Fibroblast of lung (primary cell): ENCODE results near the gene THOP1. TPM values are rescaled to one million over a fixed set of nuclear protein-coding genes. Genes with fewer than 3 reads are reported as not detected.

Source experiments
- DNase-seq, 2 donors: peaks; one replicate each; pipeline versions ENCODE4 v3.0.0 to v3.0.0-alpha.2; 2010; ENCODE audit warnings: low read depth in 2 of 2
- H2AFZ ChIP-seq: 2 replicates; pipeline ENCODE4 v1.5.1; 2012; ENCODE audit warnings: low read length, control low read depth, inconsistent platforms
- H3K27ac ChIP-seq: 2 replicates; pipeline ENCODE4 v1.5.1; 2011; ENCODE audit warnings: low read length, control low read depth; ENCODE audit not compliant: insufficient read depth
- H3K27me3 ChIP-seq: 2 replicates; pipeline ENCODE4 v1.5.1; 2011; ENCODE audit warnings: mild to moderate bottlenecking, low read length; ENCODE audit not compliant: control insufficient read depth, insufficient read depth
- H3K36me3 ChIP-seq: 2 replicates; pipeline ENCODE4 v1.5.1; 2011; ENCODE audit warnings: low read length; ENCODE audit not compliant: control insufficient read depth, insufficient read depth
- H3K4me1 ChIP-seq: 2 replicates; pipeline ENCODE4 v1.5.1; 2011; ENCODE audit warnings: low read length; ENCODE audit not compliant: control insufficient read depth, insufficient read depth; ENCODE audit errors: extremely low read depth
- H3K4me2 ChIP-seq: 2 replicates; pipeline ENCODE4 v1.5.1; 2011; ENCODE audit warnings: low read length, control low read depth; ENCODE audit not compliant: insufficient read depth; ENCODE audit errors: extremely low read depth
- H3K4me3 ChIP-seq, 4 experiments: fragments of 200-600 bp in 1 of 4; sonication (generic) in 1 of 4; replicated peaks in 1 of 4; 2 replicates each; pipeline ENCODE4 v1.5.1; 2011 to 2016; ENCODE audit warnings: low read length in 4 of 4, low read depth in 3 of 4, mild to moderate bottlenecking in 3 of 4, control low read depth in 2 of 4, inconsistent platforms in 1 of 4, mixed read lengths in 1 of 4; ENCODE audit not compliant: insufficient read depth in 1 of 4; ENCODE audit errors: control extremely low read depth in 1 of 4
- H3K79me2 ChIP-seq: 2 replicates; pipeline ENCODE4 v1.5.1; 2012; ENCODE audit warnings: mild to moderate bottlenecking, low read length, inconsistent platforms; ENCODE audit not compliant: control insufficient read depth, insufficient read depth
- H3K9ac ChIP-seq: 2 replicates; pipeline ENCODE4 v1.5.1; 2011; ENCODE audit warnings: mild to moderate bottlenecking, low read length, control low read depth; ENCODE audit not compliant: insufficient read depth
- H3K9me3 ChIP-seq: 2 replicates; pipeline ENCODE4 v1.5.1; 2012; ENCODE audit warnings: low read depth, low read length; ENCODE audit not compliant: control insufficient read depth, insufficient read depth
- H4K20me1 ChIP-seq: 2 replicates; pipeline ENCODE4 v1.5.1; 2011; ENCODE audit warnings: low read length; ENCODE audit not compliant: control insufficient read depth, insufficient read depth; ENCODE audit errors: extremely low read depth
- CTCF ChIP-seq, 2 donors: IDR thresholded peaks in 1 of 2; conservative IDR thresholded peaks in 1 of 2; 1 replicate in 1 of 2; 2 replicates in 1 of 2; pipeline ENCODE4 v1.5.1; 2011 to 2012; ENCODE audit warnings: low read length in 2 of 2, control low read depth in 1 of 2, inconsistent platforms in 1 of 2, low read depth in 1 of 2, mild to moderate bottlenecking in 1 of 2
- EZH2 ChIP-seq: IDR thresholded peaks from 2 replicates; pipeline ENCODE4 v1.5.1; 2012; ENCODE audit warnings: low read length, control low read depth, mild to moderate bottlenecking; ENCODE audit errors: missing control alignments
- polyA plus RNA-seq, 2 donors: library from polyadenylated mRNA; depleted of rRNA in 1 of 2; stranded (reverse) in 1 of 2; unstranded in 1 of 2; fragments of >200 nt; gene quantifications; 2 replicates each; pipeline ENCODE4 v1.2.1, GENCODE V29; 2011 to 2012; ENCODE audit warnings: missing spikeins in 1 of 2
- total RNA-seq: library from RNA; depleted of rRNA; stranded (reverse); fragments of >200 nt; gene quantifications from 2 replicates; pipeline ENCODE4 v1.2.1, GENCODE V29; 2014

The THOP1 gene
- total and polyA plus RNA-seq, 2 donors (not counting 1 experiment from before 2014, with no cell fraction given), result 23.6 to 49.5 TPM

DNA sequence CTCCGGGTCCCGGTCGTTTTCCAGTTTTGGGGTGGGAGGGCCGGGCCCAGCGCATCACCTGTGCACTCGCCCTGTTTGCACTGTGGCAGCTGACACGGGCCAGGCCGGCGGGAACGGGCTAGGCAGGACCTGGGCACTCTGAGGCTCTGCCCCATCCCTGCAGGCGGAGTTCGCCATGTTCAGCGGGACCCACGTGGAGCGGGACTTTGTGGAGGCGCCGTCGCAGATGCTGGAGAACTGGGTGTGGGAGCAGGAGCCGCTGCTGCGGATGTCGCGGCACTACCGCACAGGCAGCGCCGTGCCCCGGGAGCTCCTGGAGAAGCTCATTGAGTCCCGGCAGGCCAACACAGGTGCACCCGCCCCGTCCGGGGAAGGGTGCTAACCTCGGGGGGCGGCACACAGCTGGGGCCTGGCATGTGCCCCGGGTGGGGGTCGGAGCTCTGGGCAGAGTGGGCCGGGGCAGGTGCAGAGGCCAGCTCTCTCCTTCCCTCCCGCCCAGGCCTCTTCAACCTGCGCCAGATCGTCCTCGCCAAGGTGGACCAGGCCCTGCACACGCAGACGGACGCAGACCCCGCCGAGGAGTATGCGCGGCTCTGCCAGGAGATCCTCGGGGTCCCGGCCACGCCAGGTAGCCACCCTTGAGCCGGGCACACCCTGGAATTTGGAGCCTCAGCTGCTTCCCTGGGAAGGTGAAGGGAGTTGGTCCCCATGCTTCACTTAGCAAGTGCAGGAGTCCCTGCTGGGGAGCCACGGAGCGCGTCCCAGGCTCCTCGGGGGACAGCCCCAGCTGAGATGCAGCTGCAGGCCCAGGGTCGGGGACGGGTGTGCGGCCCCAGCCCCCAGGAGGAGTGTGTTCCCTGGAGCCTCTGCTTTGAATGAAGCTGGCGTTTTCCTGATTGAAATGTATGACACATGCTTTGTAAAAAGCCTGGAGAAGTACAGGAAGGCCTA, 25.1 kb downstream of the THOP1 start:
- Histone ChIP-seq H4K20me1 (no peaks in the 10 kb centered on the region), H3K79me2 (no peaks in the 10 kb centered on the region), H3K4me1 (no peaks in the 10 kb centered on the region), H3K4me3 (no peak overlapping the region), H3K27me3 (no peaks in the 10 kb centered on the region), H3K36me3 (peaks cover 15% of the 10 kb centered on the region), H3K27ac (no peak overlapping the region), H3K9ac (no peak overlapping the region), H3K9me3 (no peaks in the 10 kb centered on the region), H2AFZ (no peak overlapping the region), H3K4me2 (no peak overlapping the region)
- no peak for TF ChIP-seq CTCF (conservative IDR thresholded peaks at IDR 0.05 in 1 of 2, IDR thresholded peaks at IDR 0.05 in 1 of 2; ENCODE audit: low read depth in 1 of 2, low read length in 2 of 2)
- TF ChIP-seq EZH2, result no peak
- DNase-seq, result no peak

DNA sequence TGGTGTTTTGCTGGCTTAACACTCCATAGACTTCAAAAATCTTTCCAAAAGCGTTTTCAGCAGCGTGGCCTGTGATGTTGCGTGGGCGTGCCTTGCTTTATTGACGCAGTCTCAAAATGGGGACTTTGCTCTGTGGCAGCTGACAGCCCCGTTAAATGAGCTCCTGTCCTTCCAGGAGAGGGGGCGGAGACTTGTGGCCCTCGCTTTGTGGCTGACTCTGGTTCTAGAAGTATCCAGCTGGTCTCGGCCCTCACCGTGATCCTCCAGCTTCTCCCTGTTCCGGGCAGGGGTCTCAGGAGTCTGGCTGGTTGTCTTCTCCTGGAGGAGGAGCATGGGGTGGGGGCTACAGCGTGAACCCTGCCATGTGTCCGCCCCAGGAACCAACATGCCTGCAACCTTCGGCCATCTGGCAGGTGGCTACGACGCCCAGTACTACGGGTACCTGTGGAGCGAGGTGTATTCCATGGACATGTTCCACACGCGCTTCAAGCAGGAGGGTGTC, 26.0 kb downstream of the THOP1 start:
- Histone ChIP-seq H2AFZ (no peak overlapping the region), H3K79me2 (no peaks in the 10 kb centered on the region), H3K27ac (no peak overlapping the region), H3K4me2 (no peak overlapping the region), H3K9me3 (no peaks in the 10 kb centered on the region), H3K4me3 (no peak overlapping the region), H3K9ac (no peak overlapping the region), H3K4me1 (no peaks in the 10 kb centered on the region), H3K36me3 (peaks cover 14% of the 10 kb centered on the region), H3K27me3 (no peaks in the 10 kb centered on the region), H4K20me1 (no peaks in the 10 kb centered on the region)
- no peak for DNase-seq
- TF ChIP-seq CTCF (conservative IDR thresholded peaks at IDR 0.05 in 1 of 2, IDR thresholded peaks at IDR 0.05 in 1 of 2; ENCODE audit: low read depth in 1 of 2, low read length in 2 of 2) (no peak), EZH2 (no peak)

GRCh38 chr19:2811735-2812413, 26.6 kb downstream of the THOP1 start:
- H3K36me3 ChIP-seq, result peaks cover 10% of the 10 kb centered on the region
- TF ChIP-seq EZH2 (no peak), CTCF (conservative IDR thresholded peaks at IDR 0.05 in 1 of 2, IDR thresholded peaks at IDR 0.05 in 1 of 2; ENCODE audit: low read depth in 1 of 2, low read length in 2 of 2) (no peak)

More at GRCh38 chr19:2811735-2812413, 26.6 kb downstream of the THOP1 start:
- Histone ChIP-seq H3K27ac (no peak overlapping the region), H3K4me2 (no peak overlapping the region), H3K27me3 (no peaks in the 10 kb centered on the region), H3K9me3 (no peaks in the 10 kb centered on the region), H3K79me2 (no peaks in the 10 kb centered on the region), H3K4me3 (no peak overlapping the region), H4K20me1 (no peaks in the 10 kb centered on the region), H3K4me1 (no peaks in the 10 kb centered on the region), H2AFZ (no peak overlapping the region), H3K9ac (no peak overlapping the region)
- no peak for DNase-seq
